HepG2 (cell line): ENCODE results near the gene TPI1. TPM values are rescaled to one million over a fixed set of nuclear protein-coding genes. Genes with fewer than 3 reads are reported as not detected.

ENCODE experiments used
- AGO1 ChIP-seq: fragments of 200-400 bp; formaldehyde crosslinking; IDR thresholded peaks from 2 replicates; pipeline ENCODE4 v1.6.1; 2017; ENCODE audit warnings: mild to moderate bottlenecking, low read depth, low read length, moderate library complexity; ENCODE audit not compliant: poor library complexity, severe bottlenecking
- DR1 ChIP-seq: sonication (generic); formaldehyde crosslinking; IDR thresholded peaks from 2 replicates; pipeline ENCODE4 v1.8.0; 2021; ENCODE audit warnings: mild to moderate bottlenecking, missing genetic modification reagents, inconsistent platforms
- MED13 ChIP-seq: sonication (generic); formaldehyde crosslinking; IDR thresholded peaks from 2 replicates; pipeline ENCODE4 v1.5.0; 2020; ENCODE audit warnings: missing genetic modification reagents
- SMAD9 ChIP-seq: sonication (generic); formaldehyde crosslinking; IDR thresholded peaks from 2 replicates; pipeline ENCODE4 v1.5.1; 2020; ENCODE audit warnings: mild to moderate bottlenecking, missing genetic modification reagents
- SUZ12 ChIP-seq: fragments of 150-350 bp; IDR thresholded peaks from 2 replicates; pipeline ENCODE4 v1.6.1; 2014; ENCODE audit warnings: low read depth, low read length
- ZNF431 ChIP-seq: sonication (generic); formaldehyde crosslinking; IDR thresholded peaks from 2 replicates; pipeline ENCODE4 v1.9.0; 2022; ENCODE audit warnings: missing genetic modification reagents, low read depth, mild to moderate bottlenecking, borderline replicate concordance
- ZNF562 ChIP-seq: sonication (generic); formaldehyde crosslinking; IDR thresholded peaks from 2 replicates; pipeline ENCODE4 v1.8.0; 2022; ENCODE audit warnings: missing genetic modification reagents, borderline replicate concordance
- ZNF563 ChIP-seq: sonication (generic); formaldehyde crosslinking; IDR thresholded peaks from 2 replicates; pipeline ENCODE4 v1.8.0; 2022; ENCODE audit warnings: mild to moderate bottlenecking, moderate library complexity, missing genetic modification reagents
- ZNF614 ChIP-seq: IDR thresholded peaks from 2 replicates; pipeline ENCODE4 v1.6.1; 2018; ENCODE audit warnings: missing biosample characterization, missing genetic modification reagents, inconsistent platforms, borderline replicate concordance
- ZNF674 ChIP-seq: sonication (generic); formaldehyde crosslinking; IDR thresholded peaks from 2 replicates; pipeline ENCODE4 v1.5.0; 2020; ENCODE audit warnings: low read depth, mild to moderate bottlenecking, missing genetic modification reagents
- ZNF687 ChIP-seq: sonication (generic); formaldehyde crosslinking; IDR thresholded peaks from 2 replicates; pipeline ENCODE4 v1.5.1; 2020; ENCODE audit warnings: mild to moderate bottlenecking, missing genetic modification reagents, moderate library complexity
- polyA plus RNA-seq, 8 experiments: library from polyadenylated mRNA; depleted of rRNA in 3 of 8; stranded (reverse) in 7 of 8; unstranded in 1 of 8; fragments of >200 nt; fragmentation: Illumina TruSeq in 4 of 8; extraction: Trizol in 4 of 8; gene quantifications; 2 replicates each; pipeline versions ENCODE4 v1.2.1 to v1.2.3, GENCODE V29; 2011 to 2016; ENCODE audit warnings: low read depth in 4 of 8, missing spikeins in 1 of 8, mixed read lengths in 1 of 8; ENCODE audit not compliant: insufficient read depth in 1 of 8
- total RNA-seq, 5 experiments: library from RNA; depleted of rRNA; stranded (reverse); fragments of >200 nt; fragmentation: Illumina TruSeq; extraction: Trizol; gene quantifications; 2 replicates each; pipeline ENCODE4 v1.2.3, GENCODE V29; 2016; ENCODE audit warnings: low read depth in 1 of 5
- TF ChIP-seq, protein P1 (sequence below): sonication (generic); formaldehyde crosslinking; IDR thresholded peaks from 2 replicates; pipeline ENCODE4; 2020; ENCODE audit warnings: missing genetic modification reagents, mild to moderate bottlenecking, borderline replicate concordance

TPI1 gene
- total and polyA plus RNA-seq, 2 of the 13 experiments (the other 11 are each of a cell fraction or from before 2014, with no cell fraction given): 945 to 2,535 TPM

DNA sequence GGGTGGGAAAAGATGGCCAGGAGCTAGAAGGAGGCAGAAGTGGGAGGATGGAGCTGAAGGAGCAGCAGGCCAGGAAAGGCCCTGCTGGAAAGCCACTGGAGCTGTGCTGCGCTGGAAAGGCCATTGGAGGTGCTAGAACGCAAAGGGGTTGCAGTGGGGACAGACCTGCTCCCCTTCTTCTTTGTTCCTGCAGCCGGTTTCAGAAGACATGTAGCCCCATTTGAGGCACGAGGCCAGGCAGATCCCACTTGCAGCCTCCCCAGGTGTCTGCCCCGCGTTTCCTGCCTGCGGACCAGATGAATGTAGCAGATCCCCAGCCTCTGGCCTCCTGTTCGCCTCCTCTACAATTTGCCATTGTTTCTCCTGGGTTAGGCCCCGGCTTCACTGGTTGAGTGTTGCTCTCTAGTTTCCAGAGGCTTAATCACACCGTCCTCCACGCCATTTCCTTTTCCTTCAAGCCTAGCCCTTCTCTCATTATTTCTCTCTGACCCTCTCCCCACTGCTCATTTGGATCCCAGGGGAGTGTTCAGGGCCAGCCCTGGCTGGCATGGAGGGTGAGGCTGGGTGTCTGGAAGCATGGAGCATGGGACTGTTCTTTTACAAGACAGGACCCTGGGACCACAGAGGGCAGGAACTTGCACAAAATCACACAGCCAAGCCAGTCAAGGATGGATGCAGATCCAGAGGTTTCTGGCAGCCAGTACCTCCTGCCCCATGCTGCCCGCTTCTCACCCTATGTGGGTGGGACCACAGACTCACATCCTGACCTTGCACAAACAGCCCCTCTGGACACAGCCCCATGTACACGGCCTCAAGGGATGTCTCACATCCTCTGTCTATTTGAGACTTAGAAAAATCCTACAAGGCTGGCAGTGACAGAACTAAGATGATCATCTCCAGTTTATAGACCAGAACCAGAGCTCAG is 48.0 kb upstream of the TPI1 start (continued):
- TF ChIP-seq, protein P1, sequence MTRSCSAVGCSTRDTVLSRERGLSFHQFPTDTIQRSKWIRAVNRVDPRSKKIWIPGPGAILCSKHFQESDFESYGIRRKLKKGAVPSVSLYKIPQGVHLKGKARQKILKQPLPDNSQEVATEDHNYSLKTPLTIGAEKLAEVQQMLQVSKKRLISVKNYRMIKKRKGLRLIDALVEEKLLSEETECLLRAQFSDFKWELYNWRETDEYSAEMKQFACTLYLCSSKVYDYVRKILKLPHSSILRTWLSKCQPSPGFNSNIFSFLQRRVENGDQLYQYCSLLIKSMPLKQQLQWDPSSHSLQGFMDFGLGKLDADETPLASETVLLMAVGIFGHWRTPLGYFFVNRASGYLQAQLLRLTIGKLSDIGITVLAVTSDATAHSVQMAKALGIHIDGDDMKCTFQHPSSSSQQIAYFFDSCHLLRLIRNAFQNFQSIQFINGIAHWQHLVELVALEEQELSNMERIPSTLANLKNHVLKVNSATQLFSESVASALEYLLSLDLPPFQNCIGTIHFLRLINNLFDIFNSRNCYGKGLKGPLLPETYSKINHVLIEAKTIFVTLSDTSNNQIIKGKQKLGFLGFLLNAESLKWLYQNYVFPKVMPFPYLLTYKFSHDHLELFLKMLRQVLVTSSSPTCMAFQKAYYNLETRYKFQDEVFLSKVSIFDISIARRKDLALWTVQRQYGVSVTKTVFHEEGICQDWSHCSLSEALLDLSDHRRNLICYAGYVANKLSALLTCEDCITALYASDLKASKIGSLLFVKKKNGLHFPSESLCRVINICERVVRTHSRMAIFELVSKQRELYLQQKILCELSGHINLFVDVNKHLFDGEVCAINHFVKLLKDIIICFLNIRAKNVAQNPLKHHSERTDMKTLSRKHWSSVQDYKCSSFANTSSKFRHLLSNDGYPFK: no peak
- TF ChIP-seq SUZ12 (no peak), MED13 (no peak), DR1 (CRISPR knock-in tag) (0 out of 2 replicates have a peak, but pooled peaks have one; percentile 25), ZNF674 (CRISPR knock-in tag) (no peak), ZNF563 (no peak), AGO1 (peak; percentile 70), ZNF687 (0 out of 2 replicates have a peak, but pooled peaks have one; percentile 21), ZNF614 (CRISPR knock-in tag) (no peak), ZNF562 (CRISPR knock-in tag) (no peak), ZNF431 (no peak), SMAD9 (no peak)
